ENCODE measurements around the gene REPIN1.

The REPIN1 gene

DNA sequence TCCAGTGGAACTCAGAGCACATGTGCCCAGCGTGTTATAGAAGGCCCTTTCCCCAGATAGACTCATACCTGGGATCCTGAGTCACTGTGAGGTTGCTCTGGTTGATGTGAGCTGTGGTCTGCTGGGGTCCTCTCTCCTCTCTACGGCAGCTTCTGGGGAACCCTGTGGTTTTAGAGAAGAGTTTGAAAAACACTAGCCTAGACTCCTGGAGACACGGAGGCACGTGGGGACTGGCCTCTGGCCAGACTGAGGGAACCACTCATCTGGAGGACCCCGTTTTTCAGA lies 20.9 kb downstream of the REPIN1 start:
- TF ChIP-seq, protein P1, sequence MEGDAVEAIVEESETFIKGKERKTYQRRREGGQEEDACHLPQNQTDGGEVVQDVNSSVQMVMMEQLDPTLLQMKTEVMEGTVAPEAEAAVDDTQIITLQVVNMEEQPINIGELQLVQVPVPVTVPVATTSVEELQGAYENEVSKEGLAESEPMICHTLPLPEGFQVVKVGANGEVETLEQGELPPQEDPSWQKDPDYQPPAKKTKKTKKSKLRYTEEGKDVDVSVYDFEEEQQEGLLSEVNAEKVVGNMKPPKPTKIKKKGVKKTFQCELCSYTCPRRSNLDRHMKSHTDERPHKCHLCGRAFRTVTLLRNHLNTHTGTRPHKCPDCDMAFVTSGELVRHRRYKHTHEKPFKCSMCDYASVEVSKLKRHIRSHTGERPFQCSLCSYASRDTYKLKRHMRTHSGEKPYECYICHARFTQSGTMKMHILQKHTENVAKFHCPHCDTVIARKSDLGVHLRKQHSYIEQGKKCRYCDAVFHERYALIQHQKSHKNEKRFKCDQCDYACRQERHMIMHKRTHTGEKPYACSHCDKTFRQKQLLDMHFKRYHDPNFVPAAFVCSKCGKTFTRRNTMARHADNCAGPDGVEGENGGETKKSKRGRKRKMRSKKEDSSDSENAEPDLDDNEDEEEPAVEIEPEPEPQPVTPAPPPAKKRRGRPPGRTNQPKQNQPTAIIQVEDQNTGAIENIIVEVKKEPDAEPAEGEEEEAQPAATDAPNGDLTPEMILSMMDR (IDR thresholded peaks at IDR 0.05; ENCODE audit: low read length, missing control alignments), result no peak
- no peak for DNase-seq (ENCODE audit: low read depth)
- H3K4me3 ChIP-seq (replicated peaks; ENCODE audit: low read depth, low read length), result no peak overlapping the region

DNA sequence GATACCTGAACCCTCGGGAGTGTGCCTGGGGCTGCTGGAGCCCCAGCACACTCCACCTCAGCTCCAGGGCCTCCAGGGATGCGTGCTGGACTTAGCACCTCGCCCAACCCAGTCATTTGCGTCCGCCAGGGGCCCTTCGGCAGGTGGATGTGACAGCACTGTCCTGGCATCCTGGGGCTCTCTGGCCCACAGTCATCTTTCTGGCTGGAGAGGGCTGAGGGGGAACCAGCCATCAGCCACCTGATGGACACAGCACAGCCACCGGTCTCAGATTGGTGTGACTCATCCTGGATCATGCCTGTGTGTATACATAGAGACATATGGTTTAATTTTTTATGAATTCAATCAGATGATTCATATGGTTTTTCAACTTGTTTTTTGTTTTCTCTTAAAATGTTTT lies 21.6 kb downstream of the REPIN1 start:
- TF ChIP-seq, protein P1 (IDR thresholded peaks at IDR 0.05; ENCODE audit: low read length, missing control alignments), result no peak
- DNase-seq (ENCODE audit: low read depth), result no peak
- no peak overlapping the region for H3K4me3 ChIP-seq (replicated peaks; ENCODE audit: low read depth, low read length)

DNA sequence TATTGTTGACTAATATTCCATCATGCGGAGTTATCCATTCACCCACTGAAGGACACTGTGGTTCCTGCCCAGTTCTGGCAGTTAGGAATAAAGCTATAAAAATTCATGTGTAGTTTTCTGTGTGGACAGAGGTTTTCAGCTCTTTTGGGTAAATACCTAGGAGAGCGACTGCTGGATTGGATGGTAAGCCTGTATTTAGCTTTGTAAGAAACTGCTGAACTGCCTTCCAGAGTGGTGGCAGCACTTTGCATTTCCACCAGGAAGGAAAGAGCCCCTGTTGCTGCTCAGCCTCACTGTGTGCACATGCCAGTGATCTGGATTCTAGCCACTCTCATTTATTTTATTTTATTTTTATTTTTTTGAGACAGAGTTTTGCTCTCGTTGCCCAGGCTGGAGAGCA lies 24.7 kb downstream of the REPIN1 start:
- TF ChIP-seq, protein P1 (IDR thresholded peaks at IDR 0.05; ENCODE audit: low read length, missing control alignments), result no peak
- no peak for DNase-seq (ENCODE audit: low read depth)
- no peak overlapping the region for H3K4me3 ChIP-seq (replicated peaks; ENCODE audit: low read depth, low read length)

DNA sequence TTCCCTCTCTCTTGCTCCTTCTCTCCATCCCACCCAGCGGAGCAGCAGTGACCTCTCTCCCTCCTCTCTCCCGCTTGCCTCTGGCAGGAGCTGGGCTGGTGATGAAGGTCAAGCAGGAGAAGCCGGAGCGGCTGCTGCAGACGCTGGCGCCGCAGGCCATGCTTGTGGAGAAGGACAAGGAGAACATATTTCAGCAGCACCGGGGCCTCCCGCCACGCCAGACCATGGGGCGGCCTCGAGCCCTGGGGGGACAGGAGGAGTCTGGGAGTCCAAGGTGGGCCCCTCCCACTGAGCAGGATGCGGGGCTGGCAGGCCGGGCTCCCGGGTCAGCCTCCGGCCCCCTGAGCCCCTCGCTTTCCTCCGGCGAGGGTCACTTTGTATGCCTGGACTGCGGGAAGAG lies 27.8 kb downstream of the REPIN1 start:
- no peak overlapping the region for H3K4me3 ChIP-seq (replicated peaks; ENCODE audit: low read depth, low read length)
- no peak for DNase-seq (ENCODE audit: low read depth)
- TF ChIP-seq, protein P1 (IDR thresholded peaks at IDR 0.05; ENCODE audit: low read length, missing control alignments), result no peak

DNA sequence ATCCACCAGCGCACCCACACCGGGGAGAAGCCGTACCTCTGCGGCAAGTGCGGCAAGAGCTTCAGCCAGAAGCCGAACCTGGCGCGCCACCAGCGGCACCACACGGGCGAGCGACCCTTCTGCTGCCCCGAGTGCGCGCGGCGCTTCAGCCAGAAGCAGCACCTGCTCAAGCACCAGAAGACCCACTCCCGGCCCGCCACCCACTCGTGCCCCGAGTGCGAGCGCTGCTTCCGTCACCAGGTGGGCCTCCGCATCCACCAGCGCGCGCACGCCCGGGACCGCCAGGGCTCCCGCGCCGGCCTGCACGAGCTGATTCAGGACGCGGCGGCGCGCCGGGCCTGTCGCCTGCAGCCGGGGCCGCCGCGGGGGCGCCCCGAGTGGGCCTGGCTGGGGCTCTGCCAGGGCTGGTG lies 28.2 kb downstream of the REPIN1 start:
- no peak for DNase-seq (ENCODE audit: low read depth)
- no peak overlapping the region for H3K4me3 ChIP-seq (replicated peaks; ENCODE audit: low read depth, low read length)
- TF ChIP-seq, protein P1 (IDR thresholded peaks at IDR 0.05; ENCODE audit: low read length, missing control alignments), result no peak

DNA sequence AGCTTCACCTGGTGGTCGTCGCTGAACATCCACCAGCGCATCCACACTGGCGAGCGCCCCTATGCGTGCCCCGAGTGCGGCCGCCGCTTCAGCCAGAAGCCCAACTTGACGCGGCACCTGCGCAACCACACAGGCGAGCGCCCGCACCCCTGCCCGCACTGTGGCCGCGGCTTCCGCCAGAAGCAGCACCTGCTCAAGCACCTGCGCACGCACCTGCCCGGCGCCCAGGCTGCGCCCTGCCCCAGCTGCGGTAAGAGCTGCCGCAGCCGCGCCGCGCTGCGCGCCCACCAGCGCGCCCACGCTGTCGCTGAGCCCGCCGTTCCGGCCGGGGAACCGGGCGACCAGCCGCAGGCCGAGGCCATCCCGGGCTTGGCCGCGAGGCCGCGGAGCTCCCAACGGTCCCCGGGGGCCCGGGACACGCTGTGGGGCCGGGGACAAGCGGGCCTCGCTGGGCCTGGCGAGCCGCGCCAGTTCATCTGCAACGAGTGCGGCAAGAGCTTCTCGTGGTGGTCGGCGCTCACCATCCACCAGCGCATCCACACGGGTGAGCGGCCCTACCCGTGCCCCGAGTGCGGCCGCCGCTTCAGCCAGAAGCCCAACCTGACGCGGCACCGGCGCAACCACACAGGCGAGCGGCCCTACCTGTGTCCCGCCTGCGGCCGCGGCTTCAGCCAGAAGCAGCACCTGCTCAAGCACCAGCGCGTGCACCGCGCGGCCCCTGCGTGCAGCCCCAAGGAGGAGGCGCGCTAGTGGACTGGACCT lies 28.9 kb downstream of the REPIN1 start:
- TF ChIP-seq, protein P1 (IDR thresholded peaks at IDR 0.05; ENCODE audit: low read length, missing control alignments), result no peak
- no peak for DNase-seq (ENCODE audit: low read depth)
- H3K4me3 ChIP-seq (replicated peaks; ENCODE audit: low read depth, low read length), result no peak overlapping the region

Data from fibroblast of pulmonary artery (primary cell).